HCT116 (cell line): ENCODE measurements around the gene GPR108. TPM values are rescaled to one million over a fixed set of nuclear protein-coding genes. Genes with fewer than 3 reads are reported as not detected.

Experiments
- ATAC-seq: fragments of 200-7000 bp; cut with Tn5 transposase; 2 replicates; pipeline ENCODE4 v1.9.1; 2020; ENCODE audit warnings: mild to moderate bottlenecking, moderate library complexity
- BruUV-seq: library from RNA; stranded (reverse); fragments of 400-500 nt; replicated peaks from 2 replicates; lab custom pipeline; 2021; lab: Mats Ljungman, UMichigan
- CTCF ChIA-PET: fragments of 300-600 bp; sonication (Branson Sonifier 250); formaldehyde crosslinking; loops from one replicate; lab custom pipeline; 2021; ENCODE audit warnings: antibody characterized with exemption; lab: Charles Lee
- POLR2A ChIA-PET: fragments of 300-600, 350-600 bp; sonication (Branson Sonifier 250); formaldehyde crosslinking; loops from one replicate; lab custom pipeline; 2021; ENCODE audit warnings: antibody characterized with exemption; lab: Charles Lee
- RAD21 ChIA-PET, 2 experiments: fragments of 300-600 bp; sonication (Branson Sonifier 250); formaldehyde crosslinking; loops; one replicate each; lab custom pipeline; 2023; ENCODE audit warnings: low total read pairs in 2 of 2; ENCODE audit not compliant: uncharacterized antibody in 2 of 2, unreplicated experiment in 2 of 2, low non-redundant PET in 1 of 2; lab: Charles Lee
- DNase-seq: peaks from one replicate; pipeline ENCODE4 v3.0.0-alpha.2; 2010; ENCODE audit warnings: low read depth, low spot score
- H2AFZ ChIP-seq: fragments of 200-600 bp; shearing (Covaris generic), sonication (generic); 2 replicates; pipeline ENCODE4 v1.6.1; 2017; ENCODE audit warnings: low read depth, mixed run types, mixed read lengths, antibody characterized with exemption, low read length; ENCODE audit not compliant: poor library complexity, severe bottlenecking
- H3K27ac ChIP-seq: 2 replicates; pipeline ENCODE4 v1.5.1; 2012; ENCODE audit warnings: low read depth, low read length
- H3K27me3 ChIP-seq: fragments of 200-600 bp; sonication (generic); 2 replicates; pipeline ENCODE4 v1.6.1; 2016; ENCODE audit warnings: mixed run types, low read length, mixed read lengths; ENCODE audit not compliant: insufficient read depth
- H3K36me3 ChIP-seq, 2 experiments: fragments of 200-500 bp in 1 of 2; fragments of 200-600 bp in 1 of 2; sonication (Bioruptor generic) in 1 of 2; sonication (generic) in 1 of 2; 2 replicates each; pipeline versions ENCODE4 v1.5.1 to v1.6.1; 2014 to 2016; ENCODE audit warnings: low read length in 2 of 2, inconsistent platforms in 1 of 2, mixed read lengths in 1 of 2, mixed run types in 1 of 2; ENCODE audit not compliant: insufficient read depth in 2 of 2, control insufficient read depth in 1 of 2
- H3K4me1 ChIP-seq, 2 experiments: fragments of 200-600 bp in 1 of 2; sonication (generic) in 1 of 2; 2 replicates each; pipeline versions ENCODE4 v1.5.1 to v1.6.1; 2012 to 2017; ENCODE audit warnings: low read length in 2 of 2, inconsistent platforms in 1 of 2, mild to moderate bottlenecking in 1 of 2, mixed read lengths in 1 of 2, mixed run types in 1 of 2, moderate library complexity in 1 of 2; ENCODE audit not compliant: insufficient read depth in 2 of 2, control insufficient read depth in 1 of 2
- H3K4me2 ChIP-seq: fragments of 200-600 bp; sonication (generic); 2 replicates; pipeline ENCODE4 v1.6.1; 2017; ENCODE audit warnings: mixed run types, low read length, mixed read lengths
- H3K4me3 ChIP-seq, 2 experiments: fragments of 200-600 bp in 1 of 2; sonication (generic) in 1 of 2; replicated peaks in 1 of 2; 2 replicates each; pipeline ENCODE4 v1.5.1; 2011 to 2016; ENCODE audit warnings: low read length in 2 of 2, control low read depth in 1 of 2, low read depth in 1 of 2, mild to moderate bottlenecking in 1 of 2, mixed read lengths in 1 of 2, mixed run types in 1 of 2
- H3K79me2 ChIP-seq: fragments of 200-600 bp; sonication (generic); 2 replicates; pipeline ENCODE4 v1.6.1; 2017; ENCODE audit warnings: mild to moderate bottlenecking, mixed run types, low read length, moderate library complexity, mixed read lengths; ENCODE audit not compliant: insufficient read depth
- H3K9ac ChIP-seq: fragments of 200-600 bp; sonication (generic); 2 replicates; pipeline ENCODE4 v1.6.1; 2016; ENCODE audit warnings: low read length, mixed read lengths
- H3K9me2 ChIP-seq: fragments of 200-600 bp; sonication (generic), shearing (Covaris generic); 2 replicates; pipeline ENCODE4 v1.6.1; 2017; ENCODE audit warnings: mixed run types, mild to moderate bottlenecking, moderate library complexity; ENCODE audit not compliant: insufficient read depth
- H3K9me3 ChIP-seq, 2 experiments: fragments of 200-500 bp in 1 of 2; fragments of 200-600 bp in 1 of 2; sonication (Bioruptor generic) in 1 of 2; sonication (generic) in 1 of 2; 2 replicates each; pipeline ENCODE4 v1.6.1; 2014 to 2017; ENCODE audit warnings: low read length in 2 of 2, mixed read lengths in 2 of 2, inconsistent platforms in 1 of 2, low read depth in 1 of 2, mild to moderate bottlenecking in 1 of 2, mixed run types in 1 of 2, moderate library complexity in 1 of 2; ENCODE audit not compliant: control insufficient read depth in 1 of 2, insufficient read depth in 1 of 2
- H4K20me1 ChIP-seq: fragments of 200-600 bp; sonication (generic), shearing (Covaris generic); 2 replicates; pipeline ENCODE4 v1.6.1; 2017; ENCODE audit warnings: mixed run types, mild to moderate bottlenecking, moderate library complexity; ENCODE audit not compliant: insufficient read depth
- ATF3 ChIP-seq: IDR thresholded peaks from 2 replicates; pipeline ENCODE4 v1.6.1; 2012
- CBX3 ChIP-seq: IDR thresholded peaks from 2 replicates; pipeline ENCODE4 v1.6.1; 2012; ENCODE audit warnings: low read depth
- CTCF ChIP-seq, 3 experiments: fragments of 200-600 bp in 1 of 3; sonication (generic) in 1 of 3; IDR thresholded peaks in 2 of 3; conservative IDR thresholded peaks in 1 of 3; 2 replicates each; pipeline ENCODE4 v1.5.1; 2012 to 2017; ENCODE audit warnings: low read depth in 2 of 3, low read length in 2 of 3, antibody characterized with exemption in 1 of 3, borderline replicate concordance in 1 of 3, control low read depth in 1 of 3, mild to moderate bottlenecking in 1 of 3, mixed read lengths in 1 of 3, mixed run types in 1 of 3, moderate library complexity in 1 of 3; ENCODE audit not compliant: insufficient read depth in 1 of 3
- MAX ChIP-seq: IDR thresholded peaks from 2 replicates; pipeline ENCODE4 v1.6.1; 2012
- POLR2AphosphoS5 ChIP-seq: IDR thresholded peaks from 2 replicates; pipeline ENCODE4 v1.6.1; 2011; ENCODE audit warnings: mild to moderate bottlenecking, low read depth, low read length, moderate library complexity
- TCF7L2 ChIP-seq: IDR thresholded peaks from 2 replicates; pipeline ENCODE4 v1.7.0; 2011; ENCODE audit warnings: borderline replicate concordance, inconsistent platforms; ENCODE audit not compliant: insufficient read depth, insufficient read length; ENCODE audit errors: extremely low read depth
- ZFX ChIP-seq: fragments of 450-650 bp; IDR thresholded peaks from 2 replicates; pipeline ENCODE4 v1.6.1; 2017
- intact Hi-C: fragments of 100-400 bp; cut with micrococcal nuclease; formaldehyde crosslinking; loops from 2 replicates; pipeline ENCODE4 v1.10.0; 2022
- total RNA-seq: library from RNA; stranded (reverse); gene quantifications from one replicate; pipeline ENCODE4 v1.2.1, GENCODE V29; 2021; ENCODE audit not compliant: unreplicated experiment

GPR108 gene
- total RNA-seq, 1 experiment from 2014 or later = 75.0 TPM

- DNase-seq (no peak), ATAC-seq (no peak)
- Histone ChIP-seq H3K4me2 (no peak overlapping the region), H3K9me3 (no peaks in the 10 kb centered on the region), H3K36me3 (no peaks in the 10 kb centered on the region), H3K4me1 (peaks cover 5 to 17% of the 10 kb centered on the region in 2 experiments), H3K9me2 (no peaks in the 10 kb centered on the region), H3K79me2 (no peaks in the 10 kb centered on the region), H4K20me1 (no peaks in the 10 kb centered on the region), H3K27ac (no peak overlapping the region), H3K27me3 (no peaks in the 10 kb centered on the region), H3K4me3 (no peak overlapping the region), H3K9ac (no peak overlapping the region), H2AFZ (no peak overlapping the region)
- intact Hi-C loops = no loop called here
- no TSS peak for BruUV-seq
- TF ChIP-seq CTCF (IDR thresholded peaks at IDR 0.05 in 2 of 3, conservative IDR thresholded peaks at IDR 0.05 in 1 of 3; ENCODE audit: borderline replicate concordance in 1 of 3, insufficient read depth in 1 of 3, low read depth in 2 of 3, low read length in 2 of 3) = no peak
- TF ChIP-seq ATF3 = no peak
- no peak for TF ChIP-seq ZFX
- no peak for TF ChIP-seq POLR2AphosphoS5
- ChIA-PET CTCF (no interaction called here), RAD21 (no interaction called here), POLR2A (no interaction called here)
Measured at GRCh38 chr19:6687114-6687513, 50.3 kb downstream of the GPR108 start.

- no peak for TF ChIP-seq MAX
- no peak for TF ChIP-seq CBX3
- TF ChIP-seq ATF3 = no peak
- TF ChIP-seq TCF7L2 = no peak
- Histone ChIP-seq H2AFZ (no peak overlapping the region), H4K20me1 (no peaks in the 10 kb centered on the region), H3K36me3 (no peaks in the 10 kb centered on the region), H3K4me2 (no peak overlapping the region), H3K9ac (no peak overlapping the region), H3K9me3 (no peaks in the 10 kb centered on the region), H3K79me2 (no peaks in the 10 kb centered on the region), H3K27ac (no peak overlapping the region), H3K9me2 (no peaks in the 10 kb centered on the region), H3K27me3 (no peaks in the 10 kb centered on the region), H3K4me3 (no peak overlapping the region), H3K4me1 (peaks cover 5 to 17% of the 10 kb centered on the region in 2 experiments)
- no TSS peak for BruUV-seq
- ChIA-PET CTCF (no interaction called here), RAD21 (no interaction called here), POLR2A (no interaction called here)
- intact Hi-C loops = no loop called here
- no peak for ATAC-seq
- DNase-seq = no peak
Measured at GRCh38 chr19:6686628-6686975, 50.8 kb downstream of the GPR108 start.
